Panc1 (cell line): ENCODE measurements around the gene SMC3.

Experiments
- POLR2AphosphoS5 ChIP-seq: IDR thresholded peaks from 2 replicates; pipeline ENCODE4 v1.6.1; 2012; ENCODE audit warnings: mild to moderate bottlenecking, low read depth, low read length, moderate library complexity
- SIN3A ChIP-seq: IDR thresholded peaks from 2 replicates; pipeline ENCODE4 v1.6.1; 2012; ENCODE audit warnings: low read depth, mild to moderate bottlenecking, low read length, moderate library complexity, borderline replicate concordance; ENCODE audit not compliant: insufficient read depth
- TF ChIP-seq, protein P1 (sequence below): fragments of 450-650 bp; IDR thresholded peaks from 2 replicates; pipeline ENCODE4 v1.5.1; 2017; ENCODE audit warnings: mild to moderate bottlenecking

DNA sequence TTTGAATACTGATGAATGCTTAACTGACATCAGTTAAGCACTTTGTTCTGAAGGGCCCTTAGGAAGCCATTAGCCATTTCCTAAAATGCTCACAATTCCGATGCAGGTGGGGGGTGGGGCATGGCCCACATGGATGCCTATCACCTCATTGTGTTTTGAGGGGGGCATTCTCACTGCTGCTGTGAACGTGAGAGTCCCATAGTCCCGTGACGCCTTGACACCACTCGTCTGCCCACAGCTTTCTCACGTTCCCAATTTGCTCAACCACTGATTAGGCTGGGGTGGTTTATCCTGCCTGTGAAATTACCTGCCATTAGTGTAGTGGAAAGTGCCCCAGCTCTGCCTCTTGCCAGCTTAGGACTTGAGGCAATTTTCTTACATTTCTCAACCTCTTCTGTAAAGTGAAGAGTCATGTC lies 37.9 kb upstream of the SMC3 start:
- TF ChIP-seq, protein P1, sequence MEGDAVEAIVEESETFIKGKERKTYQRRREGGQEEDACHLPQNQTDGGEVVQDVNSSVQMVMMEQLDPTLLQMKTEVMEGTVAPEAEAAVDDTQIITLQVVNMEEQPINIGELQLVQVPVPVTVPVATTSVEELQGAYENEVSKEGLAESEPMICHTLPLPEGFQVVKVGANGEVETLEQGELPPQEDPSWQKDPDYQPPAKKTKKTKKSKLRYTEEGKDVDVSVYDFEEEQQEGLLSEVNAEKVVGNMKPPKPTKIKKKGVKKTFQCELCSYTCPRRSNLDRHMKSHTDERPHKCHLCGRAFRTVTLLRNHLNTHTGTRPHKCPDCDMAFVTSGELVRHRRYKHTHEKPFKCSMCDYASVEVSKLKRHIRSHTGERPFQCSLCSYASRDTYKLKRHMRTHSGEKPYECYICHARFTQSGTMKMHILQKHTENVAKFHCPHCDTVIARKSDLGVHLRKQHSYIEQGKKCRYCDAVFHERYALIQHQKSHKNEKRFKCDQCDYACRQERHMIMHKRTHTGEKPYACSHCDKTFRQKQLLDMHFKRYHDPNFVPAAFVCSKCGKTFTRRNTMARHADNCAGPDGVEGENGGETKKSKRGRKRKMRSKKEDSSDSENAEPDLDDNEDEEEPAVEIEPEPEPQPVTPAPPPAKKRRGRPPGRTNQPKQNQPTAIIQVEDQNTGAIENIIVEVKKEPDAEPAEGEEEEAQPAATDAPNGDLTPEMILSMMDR = no peak
- TF ChIP-seq SIN3A (no peak), POLR2AphosphoS5 (no peak)
